GM19463 (cell line): Measurements from ENCODE around the gene LGI4.
"Not testable (repeated sequence)": the region's sequence is repeated elsewhere in the genome, so short reads cannot be mapped to it uniquely, and the experiment has no call there.

ENCODE experiments used
- ATAC-seq: cut with Tn5 transposase; IDR thresholded peaks from one replicate; pipeline ENCODE4 v1.9.1; 2021; ENCODE audit warnings: mild to moderate bottlenecking, moderate library complexity; ENCODE audit not compliant: unreplicated experiment

The LGI4 gene

GRCh38 chr19:35161434-35161743 lies 26.5 kb upstream of the LGI4 start:
- ATAC-seq: no peak

GRCh38 chr19:35160629-35161433 lies 26.0 kb upstream of the LGI4 start:
- ATAC-seq: no peak

GRCh38 chr19:35159606-35160005 lies 24.7 kb upstream of the LGI4 start:
- no peak for ATAC-seq

GRCh38 chr19:35157431-35157830 lies 22.6 kb upstream of the LGI4 start:
- ATAC-seq: no peak

GRCh38 chr19:35156673-35157014 lies 21.8 kb upstream of the LGI4 start:
- no peak for ATAC-seq

- no peak for ATAC-seq
These were observed 21.3 kb upstream of the LGI4 start for GRCh38 chr19:35155981-35156672.

GRCh38 chr19:35155441-35155840 lies 20.6 kb upstream of the LGI4 start:
- ATAC-seq: no peak

- no peak for ATAC-seq
These were observed 19.9 kb upstream of the LGI4 start, which contains the start of gene FXYD5 for GRCh38 chr19:35154525-35155406. FXYD5 (plus strand) TSS chr19:35154735; CDS start chr19:35155551, 816 bp downstream.

- peak; percentile 57 for ATAC-seq
These were observed 19.1 kb upstream of the LGI4 start for GRCh38 chr19:35153701-35154524.

GRCh38 chr19:35153129-35153522 lies 18.3 kb upstream of the LGI4 start:
- not testable (repeated sequence) for ATAC-seq

- ATAC-seq: no peak
These were observed 16.6 kb upstream of the LGI4 start for GRCh38 chr19:35151273-35152065.

GRCh38 chr19:35150445-35150844 lies 15.6 kb upstream of the LGI4 start:
- no peak for ATAC-seq

- ATAC-seq: no peak
These were observed 14.6 kb upstream of the LGI4 start for GRCh38 chr19:35149463-35149862.

- ATAC-seq: no peak
These were observed 12.0 kb upstream of the LGI4 start for GRCh38 chr19:35146746-35147459.

GRCh38 chr19:35144600-35145436 lies 10.0 kb upstream of the LGI4 start:
- ATAC-seq: no peak

- ATAC-seq: no peak
These were observed 9.4 kb upstream of the LGI4 start for GRCh38 chr19:35144259-35144599.

- no peak for ATAC-seq
These were observed 9.0 kb upstream of the LGI4 start for GRCh38 chr19:35143818-35144217.

GRCh38 chr19:35143231-35143715 lies 8.4 kb upstream of the LGI4 start, which contains the start of gene FXYD7:
FXYD7 (plus strand) TSS chr19:35143255; CDS start chr19:35143334, 79 bp downstream.
- ATAC-seq: no peak
